HG03108 (cell line): ENCODE results near the gene PGAM5.
"Not testable (repeated sequence)": the region's sequence is repeated elsewhere in the genome, so short reads cannot be mapped to it uniquely, and the experiment has no call there.

Source experiments
- ATAC-seq: cut with Tn5 transposase; IDR thresholded peaks from one replicate; pipeline ENCODE4 v1.9.1; 2021; ENCODE audit warnings: moderate library complexity; ENCODE audit not compliant: unreplicated experiment

PGAM5 gene

DNA sequence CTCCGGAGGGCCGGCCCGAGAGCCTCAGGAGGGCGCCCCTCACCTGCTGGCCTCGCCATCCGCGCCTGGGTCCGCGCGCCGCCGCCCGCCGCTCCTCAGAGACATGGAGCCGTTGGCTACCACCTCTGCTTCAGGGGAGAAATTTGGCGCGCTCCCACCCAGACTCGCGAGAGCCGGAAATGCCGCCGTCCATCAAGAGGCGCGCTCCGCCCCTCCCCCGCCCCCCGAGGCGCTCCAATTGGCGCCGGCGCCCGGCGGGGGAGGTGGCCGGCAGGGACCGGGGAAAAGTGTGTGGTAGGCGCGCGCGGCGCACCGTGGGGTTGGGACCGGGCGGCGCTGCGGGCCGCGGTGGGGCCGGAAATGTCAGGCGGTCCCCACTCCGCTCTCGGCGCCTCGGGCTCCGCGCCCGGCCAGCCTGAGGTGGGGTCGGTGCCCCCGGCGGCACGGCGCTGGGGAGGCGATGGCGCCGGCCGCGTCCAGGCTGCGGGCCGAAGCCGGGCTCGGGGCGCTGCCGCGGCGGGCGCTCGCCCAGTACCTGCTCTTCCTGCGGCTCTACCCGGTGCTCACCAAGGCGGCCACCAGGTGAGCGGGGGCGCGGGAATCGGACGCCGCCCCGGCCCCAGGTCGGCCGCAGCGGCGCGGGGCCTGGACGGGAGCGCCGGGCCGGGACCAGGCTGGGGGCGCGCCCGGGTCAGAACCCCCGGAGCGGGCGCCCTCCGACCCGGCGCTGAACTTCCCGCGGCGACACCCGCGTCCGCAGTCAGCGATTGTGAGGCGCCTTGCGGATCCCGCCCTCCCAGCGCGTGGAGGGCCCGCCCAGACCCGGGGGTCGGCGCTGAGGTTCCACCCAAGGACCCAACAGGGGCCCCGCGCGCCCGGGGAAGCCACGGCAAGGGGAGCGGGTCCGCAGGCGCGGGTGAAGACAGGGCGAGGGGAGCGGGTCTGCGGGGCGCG lies 23.2 kb upstream of the PGAM5 start, which contains the start of the genes POLE and PXMP2:
Gene POLE (minus strand): TSS at position 132 of the 954 bp plus-strand sequence. CDS start 27 bp downstream, at position 105.
Gene PXMP2 (plus strand): TSS at position 377 of the 954 bp plus-strand sequence. CDS start 84 bp downstream, at position 461.
- ATAC-seq = peak; percentile 92

DNA sequence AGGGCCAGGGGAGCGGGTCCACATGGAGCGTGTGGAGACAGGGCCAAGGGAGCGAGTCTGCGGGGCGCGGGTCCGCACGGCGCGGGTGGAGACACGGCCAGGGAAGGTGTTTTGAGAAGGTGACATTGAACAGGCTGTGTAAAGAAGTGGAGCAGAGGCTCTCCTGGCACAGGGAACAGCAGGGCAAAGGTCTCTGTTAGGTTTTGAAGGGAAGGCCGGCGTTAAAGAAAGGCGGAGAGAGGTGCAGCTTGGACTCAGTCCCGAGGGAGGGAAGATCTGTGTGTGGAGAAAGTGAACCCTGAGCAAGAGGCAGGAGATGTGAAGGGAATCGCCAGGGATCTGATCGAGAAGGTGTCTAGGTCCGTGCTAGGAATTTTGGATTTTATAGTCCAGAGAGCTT lies 21.4 kb upstream of the PGAM5 start:
- ATAC-seq = no peak

DNA sequence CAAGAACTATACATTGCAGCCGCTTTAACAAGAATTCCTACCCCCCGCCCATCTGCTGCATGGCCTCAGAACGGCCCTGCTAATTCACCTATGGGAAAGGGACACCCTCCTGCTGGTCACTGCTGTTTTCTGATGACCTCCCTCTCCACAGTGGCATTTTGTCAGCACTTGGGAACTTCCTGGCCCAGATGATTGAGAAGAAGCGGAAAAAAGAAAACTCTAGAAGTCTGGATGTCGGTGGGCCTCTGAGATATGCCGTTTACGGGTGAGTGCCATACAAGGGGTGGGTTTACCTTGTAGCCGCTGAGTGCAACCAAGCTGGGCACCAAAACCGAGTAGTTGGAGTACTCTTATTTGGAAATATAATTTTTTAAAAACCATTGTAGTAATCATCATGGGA lies 20.5 kb upstream of the PGAM5 start:
- no peak for ATAC-seq

DNA sequence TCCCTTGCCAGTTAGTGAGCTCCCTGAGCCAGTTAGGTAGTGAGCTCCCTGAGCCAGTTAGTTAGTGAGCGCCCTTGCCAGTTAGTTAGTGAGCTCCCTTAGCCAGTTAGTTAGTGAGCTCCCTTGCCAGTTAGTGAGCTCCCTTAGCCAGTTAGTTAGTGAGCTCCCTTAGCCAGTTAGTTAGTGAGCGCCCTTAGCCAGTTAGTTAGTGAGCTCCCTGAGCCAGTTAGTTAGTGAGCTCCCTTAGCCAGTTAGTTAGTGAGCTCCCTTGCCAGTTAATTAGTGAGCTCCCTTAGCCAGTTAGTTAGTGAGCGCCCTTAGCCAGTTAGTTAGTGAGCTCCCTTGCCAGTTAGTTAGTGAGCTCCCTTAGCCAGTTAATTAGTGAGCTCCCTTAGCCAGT lies 18.6 kb upstream of the PGAM5 start:
- ATAC-seq = not testable (repeated sequence)

DNA sequence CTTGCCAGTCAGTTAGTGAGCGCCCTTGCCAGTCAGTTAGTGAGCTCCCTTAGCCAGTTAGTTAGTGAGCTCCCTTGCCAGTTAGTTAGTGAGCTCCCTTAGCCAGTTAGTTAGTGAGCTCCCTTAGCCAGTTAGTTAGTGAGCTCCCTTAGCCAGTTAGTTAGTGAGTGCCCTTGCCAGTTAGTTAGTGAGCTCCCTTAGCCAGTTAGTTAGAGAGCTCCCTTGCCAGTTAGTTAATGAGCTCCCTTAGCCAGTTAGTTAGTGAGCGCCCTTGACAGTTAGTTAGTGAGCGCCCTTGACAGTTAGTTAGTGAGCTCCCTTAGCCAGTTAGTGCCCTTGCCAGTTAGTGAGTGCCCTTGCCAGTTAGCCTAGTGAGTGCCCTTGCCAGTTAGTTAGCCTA lies 15.8 kb upstream of the PGAM5 start:
- ATAC-seq = not testable (repeated sequence)

DNA sequence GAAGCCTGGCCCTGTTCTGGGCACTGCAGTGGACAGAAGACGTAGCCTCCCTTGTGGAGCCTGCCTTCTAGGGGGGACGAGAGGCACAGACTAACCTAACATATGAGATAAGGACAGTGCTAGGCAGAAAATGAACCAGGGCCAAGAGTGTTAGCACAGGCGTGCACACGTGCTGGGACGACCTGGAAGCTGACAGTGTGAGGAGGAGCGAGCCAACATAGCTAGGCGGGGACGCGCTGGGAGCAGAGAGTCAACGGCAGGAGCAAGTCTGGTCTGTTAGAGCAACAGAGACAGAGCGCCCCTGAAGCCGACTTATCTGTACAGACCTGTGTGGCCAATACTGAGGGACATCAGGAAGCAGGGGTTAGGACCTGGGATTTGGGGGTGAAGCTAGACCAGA lies 15.2 kb upstream of the PGAM5 start:
- no peak for ATAC-seq

DNA sequence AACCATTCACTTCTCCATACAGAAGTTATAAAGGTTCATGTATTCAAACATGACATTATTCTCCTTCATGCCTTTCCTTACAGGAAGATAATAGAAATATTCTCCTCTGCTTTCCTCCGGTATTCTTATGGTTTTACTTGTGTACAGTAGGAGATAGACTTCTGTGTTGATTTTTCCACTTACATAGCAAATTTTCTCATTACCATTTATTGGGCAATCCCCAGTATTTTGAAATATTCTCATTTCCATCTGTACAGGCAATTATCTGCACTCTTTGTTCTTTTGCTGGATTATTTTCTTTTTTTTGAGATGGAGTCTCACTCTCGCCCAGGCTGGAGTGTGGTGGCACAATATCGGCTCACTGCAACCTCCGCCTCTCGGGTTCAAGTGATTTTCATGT lies 12.3 kb upstream of the PGAM5 start:
- no peak for ATAC-seq

DNA sequence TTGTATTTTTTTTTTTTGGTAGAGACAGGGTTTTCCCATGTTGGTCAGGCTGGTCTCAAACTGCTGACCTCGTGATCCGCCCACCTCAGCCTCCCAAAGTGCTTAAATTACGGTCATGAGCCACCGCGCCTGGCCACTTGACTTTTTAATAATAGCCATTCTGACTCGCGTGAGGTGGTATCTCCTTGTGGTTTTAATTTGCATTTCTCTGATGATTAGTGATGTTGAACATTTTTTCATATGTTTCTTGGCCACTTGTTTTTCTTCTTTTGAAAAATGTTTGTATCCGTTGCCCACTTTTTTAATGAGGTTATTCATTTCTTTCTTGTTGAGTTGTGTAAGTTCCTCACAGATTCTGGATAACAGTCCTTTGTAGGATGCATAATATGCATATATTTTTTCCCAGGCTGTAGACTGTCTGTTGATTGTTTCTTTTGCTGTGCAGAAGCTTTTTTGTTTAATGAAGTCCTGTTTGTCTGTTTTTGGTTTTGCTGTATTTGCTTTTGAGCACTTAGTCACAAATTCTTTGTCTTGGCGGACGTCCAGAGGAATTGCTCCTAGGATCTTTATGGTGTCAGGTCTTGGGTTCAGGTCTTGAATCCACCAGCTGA lies 10.3 kb upstream of the PGAM5 start:
- no peak for ATAC-seq

DNA sequence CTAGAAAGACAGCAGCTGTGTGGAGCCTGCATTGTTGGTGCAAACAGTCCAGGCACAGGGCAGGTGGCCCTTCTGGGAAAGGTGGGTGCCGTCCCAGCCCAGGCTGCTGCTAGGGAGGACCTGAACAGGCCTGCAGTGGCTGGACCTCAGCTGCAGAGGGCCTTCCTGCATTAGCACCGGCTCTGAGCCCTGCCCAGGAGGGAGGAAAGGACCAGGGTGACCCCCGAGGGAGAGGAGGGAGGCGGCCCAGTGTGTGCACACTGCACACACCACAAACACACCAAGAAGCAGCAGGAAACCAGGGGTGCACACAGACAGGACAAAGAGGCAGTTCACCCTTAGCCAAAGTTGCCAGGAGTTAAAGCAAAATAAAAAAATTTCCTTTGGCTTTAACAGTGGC lies 8.0 kb upstream of the PGAM5 start:
- no peak for ATAC-seq

DNA sequence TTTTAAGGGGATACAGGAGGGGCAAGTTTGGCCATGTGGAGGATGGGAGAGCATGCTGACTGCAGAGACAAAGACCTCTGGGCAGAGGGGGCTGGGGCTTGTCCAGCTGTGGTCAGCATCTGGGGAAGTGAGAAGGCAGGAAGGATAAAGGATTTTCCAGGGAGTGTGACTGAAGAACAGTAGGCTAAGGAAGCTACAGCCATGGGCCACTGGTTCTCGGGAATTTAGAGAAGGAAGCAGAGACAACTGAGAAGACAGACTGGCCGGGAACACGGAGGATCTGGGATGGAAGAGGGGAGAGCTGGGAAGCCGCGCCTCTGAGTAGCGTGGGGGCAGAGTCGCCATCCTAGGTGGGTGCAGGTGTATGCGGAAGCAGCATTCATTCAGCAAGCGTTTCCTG lies 7.0 kb upstream of the PGAM5 start:
- no peak for ATAC-seq

DNA sequence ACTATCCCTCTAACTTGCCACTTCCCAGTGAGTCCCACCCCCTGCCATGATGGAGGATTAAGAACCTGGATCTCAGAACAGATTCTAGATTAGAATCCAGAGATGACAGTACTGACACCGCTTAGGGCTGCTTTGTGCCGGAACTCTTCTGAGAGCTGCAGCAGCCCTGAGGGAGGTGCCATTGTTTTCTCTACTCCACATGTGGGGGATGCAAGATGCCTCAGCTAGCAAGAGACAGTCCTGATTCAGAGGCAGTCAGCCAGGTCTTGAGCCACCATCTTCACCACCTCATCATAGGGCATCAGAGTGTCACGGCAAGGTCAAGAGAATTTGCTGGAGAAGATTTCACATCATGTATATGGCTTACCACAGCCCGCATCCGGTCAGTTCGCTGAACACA lies 3.4 kb upstream of the PGAM5 start:
- no peak for ATAC-seq

DNA sequence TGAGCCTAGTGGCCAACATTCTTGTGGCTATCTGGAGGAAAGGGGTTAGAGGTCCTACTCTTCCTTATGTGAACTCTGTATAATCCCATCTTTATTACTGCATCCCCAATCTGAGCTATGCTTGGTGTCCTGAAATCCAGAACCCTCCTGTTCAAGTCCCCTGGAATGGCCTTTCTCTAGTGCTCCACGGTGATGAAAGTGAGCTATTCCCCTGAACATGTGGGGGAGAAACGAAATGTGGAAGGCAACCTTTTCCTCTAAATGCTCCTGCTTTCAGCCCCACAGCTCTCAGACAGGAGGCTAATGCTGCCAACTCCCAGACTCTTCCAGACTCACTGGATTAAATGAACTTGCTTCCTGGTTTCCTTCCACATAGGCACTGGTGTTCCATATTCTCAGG lies 2.5 kb upstream of the PGAM5 start:
- ATAC-seq = no peak

DNA sequence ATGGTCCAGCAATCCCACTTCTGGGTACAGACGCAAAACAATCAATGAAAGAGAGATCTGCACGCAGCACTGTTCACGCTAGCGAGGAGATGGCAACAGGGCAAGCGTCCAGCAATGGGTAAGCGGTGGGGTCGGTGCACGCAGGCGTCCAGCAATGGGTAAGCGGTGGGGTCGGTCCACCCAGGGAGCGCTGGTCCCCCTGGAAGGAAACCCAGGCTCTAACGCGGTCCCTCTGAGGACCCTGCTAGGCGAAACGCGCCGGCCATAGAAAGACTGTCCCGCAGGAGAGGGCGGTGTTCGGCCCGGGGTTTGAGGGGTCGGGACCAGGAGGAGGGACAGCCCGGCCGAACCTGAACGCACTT lies 618 bp upstream of the PGAM5 start:
- ATAC-seq = peak; percentile 15

DNA sequence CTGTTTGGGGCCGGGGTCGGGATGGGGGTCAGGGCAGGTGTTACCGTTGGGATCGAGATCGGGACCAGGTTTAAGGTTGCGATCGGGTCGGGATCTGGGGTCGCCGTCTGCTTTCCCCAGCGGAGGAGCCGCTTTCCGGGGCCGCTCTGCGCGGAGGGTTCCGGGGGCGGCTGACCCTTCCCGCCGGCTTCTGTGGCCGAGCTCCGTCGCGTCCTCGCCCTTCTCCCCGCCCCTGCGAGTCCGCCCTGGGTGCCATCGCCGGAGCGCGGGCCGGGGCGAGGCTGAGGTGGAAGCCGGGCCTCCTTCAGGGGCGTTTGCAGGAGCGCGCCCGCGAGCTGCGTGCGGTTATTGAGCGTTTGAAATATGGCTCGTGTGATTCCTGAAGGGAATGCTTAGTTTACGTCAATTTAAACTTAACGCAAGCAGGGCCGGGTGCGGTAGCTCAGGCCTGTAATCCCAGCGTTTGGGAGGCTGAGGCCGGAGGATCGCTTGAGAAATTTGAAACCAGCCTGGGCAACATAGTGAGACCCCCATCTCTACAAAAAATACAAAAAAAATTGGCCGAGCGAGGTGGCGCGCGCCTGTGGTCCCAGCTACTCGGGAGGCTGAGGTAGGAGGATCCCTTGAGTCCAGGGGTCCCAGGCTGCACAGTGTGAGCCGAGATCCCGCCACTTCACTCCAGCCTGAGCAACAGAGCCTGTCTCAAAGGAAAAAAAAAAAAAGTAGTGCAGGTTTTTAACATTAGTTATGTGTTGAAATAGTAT lies 620 bp downstream of the PGAM5 start:
- peak; percentile 6 for ATAC-seq

DNA sequence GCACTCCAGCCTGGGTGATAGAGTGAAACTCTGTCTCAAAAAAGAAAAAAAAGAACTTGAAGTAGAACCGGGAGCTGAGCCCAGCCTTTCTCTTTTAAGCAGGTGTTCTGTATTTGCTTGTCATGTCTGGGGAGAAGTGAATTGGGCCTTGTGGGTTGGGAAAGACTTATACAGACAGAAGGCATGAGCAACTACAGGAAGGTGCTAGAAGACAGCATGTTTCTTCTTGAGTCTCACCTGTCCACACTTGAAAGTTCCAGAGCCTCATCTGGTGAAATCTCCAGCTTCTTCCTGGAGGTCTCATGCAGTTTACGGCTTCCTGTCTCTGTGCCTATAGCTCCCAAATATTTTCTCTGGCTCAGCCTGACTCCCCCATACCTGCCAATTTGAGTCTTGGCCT lies 2.5 kb downstream of the PGAM5 start:
- ATAC-seq = no peak

DNA sequence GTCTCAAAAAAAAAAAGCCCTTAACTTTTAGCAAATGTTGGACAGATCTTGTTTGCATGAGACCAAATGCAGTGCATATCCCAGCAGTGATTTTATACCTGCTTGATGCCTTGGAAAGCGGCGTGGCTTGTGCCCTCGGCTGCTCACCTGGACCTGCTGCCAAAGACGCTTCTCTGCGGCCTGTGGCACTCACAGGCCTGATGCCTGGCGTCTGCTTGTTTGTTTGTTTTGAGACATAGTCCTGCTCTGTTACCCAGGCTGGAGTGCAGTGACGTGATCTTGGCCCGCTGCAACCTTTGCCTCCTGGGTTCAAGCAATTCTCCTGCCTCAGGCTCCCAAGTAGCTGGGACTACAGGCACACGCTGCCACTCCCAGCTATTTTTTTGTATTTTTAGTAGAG lies 5.2 kb downstream of the PGAM5 start:
- ATAC-seq = no peak

DNA sequence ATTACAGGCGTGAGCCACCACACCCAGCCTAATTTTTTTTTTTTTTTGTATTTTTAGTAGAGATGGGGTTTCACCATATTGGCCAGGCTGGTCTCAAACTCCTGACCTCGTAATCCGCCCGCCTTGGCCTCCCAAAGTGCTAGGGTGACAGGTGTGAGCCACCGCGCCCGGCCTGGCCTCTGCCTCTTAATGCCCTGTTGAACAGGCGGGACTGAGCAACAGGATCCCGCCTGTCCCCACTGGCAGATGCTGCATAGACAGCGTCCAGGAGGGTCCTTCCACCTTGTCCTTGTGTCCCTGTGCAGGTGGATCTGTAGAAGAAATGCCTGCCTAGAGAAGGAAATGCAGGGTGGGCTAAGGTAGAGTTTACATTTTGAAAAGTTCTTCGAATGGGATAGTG lies 5.7 kb downstream of the PGAM5 start:
- no peak for ATAC-seq

DNA sequence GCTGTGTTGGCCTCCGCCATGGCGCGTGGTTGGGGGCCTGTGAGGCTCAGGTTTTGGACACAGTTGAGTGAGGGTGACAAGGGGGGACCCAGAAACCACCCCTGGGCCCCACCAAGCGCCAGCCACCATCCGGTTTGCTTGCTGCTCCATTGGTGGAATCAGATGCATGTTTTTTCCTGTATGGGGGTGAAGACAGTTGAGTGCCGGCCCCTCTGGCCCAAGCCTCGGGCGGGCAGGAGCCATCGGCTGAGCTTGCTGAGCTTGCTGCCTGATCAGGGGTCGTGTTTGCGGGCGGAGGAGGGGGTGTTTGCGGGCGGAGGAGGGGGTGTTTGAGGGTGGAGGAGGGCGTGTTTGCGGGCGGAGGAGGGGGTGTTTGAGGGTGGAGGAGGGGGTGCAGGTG lies 6.4 kb downstream of the PGAM5 start:
- ATAC-seq = no peak

DNA sequence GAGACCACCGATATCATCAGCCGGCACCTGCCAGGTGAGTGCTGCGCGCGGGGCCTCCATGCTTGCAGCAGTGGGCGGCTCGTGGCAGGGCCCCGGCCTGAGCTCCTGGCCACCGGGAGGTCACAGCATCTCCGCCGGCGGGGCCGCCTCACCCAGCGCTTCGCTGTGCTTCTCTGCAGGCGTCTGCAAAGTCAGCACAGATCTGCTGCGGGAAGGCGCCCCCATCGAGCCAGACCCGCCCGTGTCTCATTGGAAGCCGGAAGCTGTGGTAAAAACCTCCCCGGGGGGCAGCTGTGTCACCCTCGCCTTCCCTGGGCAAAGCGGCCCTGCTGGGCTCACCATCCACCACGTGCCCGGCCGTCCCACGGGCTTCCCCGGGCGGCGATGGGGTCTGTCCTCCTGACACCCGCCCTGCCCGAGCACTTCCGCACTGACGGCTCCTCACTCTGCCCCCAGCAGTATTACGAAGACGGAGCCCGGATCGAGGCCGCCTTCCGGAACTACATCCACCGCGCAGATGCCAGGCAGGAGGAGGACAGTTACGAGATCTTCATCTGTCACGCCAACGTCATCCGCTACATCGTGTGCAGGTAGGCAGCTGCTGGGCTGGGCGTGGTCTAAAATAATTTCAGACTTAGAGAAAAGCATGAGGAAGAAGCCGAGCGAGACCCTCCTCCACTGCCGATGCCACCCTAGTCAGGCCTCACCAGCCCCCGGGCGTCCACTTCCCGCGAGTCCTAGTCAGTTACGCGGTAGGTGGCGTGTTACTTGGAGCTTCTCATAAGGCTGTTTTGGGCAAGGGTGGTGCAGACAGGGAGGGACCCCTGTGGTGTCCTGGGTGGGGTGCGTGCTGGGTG lies 7.1 kb downstream of the PGAM5 start:
- no peak for ATAC-seq

DNA sequence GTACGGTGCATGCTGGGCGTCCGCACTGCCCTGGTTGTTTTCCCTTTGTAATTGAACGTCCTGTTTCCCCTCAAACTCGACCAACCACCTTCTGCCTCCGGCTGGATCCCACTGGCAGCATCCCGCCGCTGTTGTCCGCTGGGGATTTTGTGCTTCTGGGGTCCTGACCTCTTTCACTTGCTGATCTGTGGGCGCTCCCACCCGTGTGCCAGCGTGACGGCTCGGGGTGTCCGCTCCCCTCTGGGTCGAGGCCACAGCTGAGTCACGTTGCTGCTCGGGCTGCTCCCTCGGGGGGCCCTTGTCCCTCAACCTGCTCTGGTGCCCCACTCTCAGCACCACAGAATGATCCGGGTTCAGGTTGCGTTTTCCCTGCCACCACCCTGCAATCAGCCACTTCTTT lies 8.0 kb downstream of the PGAM5 start:
- ATAC-seq = no peak
